Sigmoid colon (tissue), 4 donors: Measurements from ENCODE around the gene KIF20A.

ENCODE experiments used
- CTCF ChIP-seq, 4 experiments: fragments of 450-650 bp in 3 of 4; fragments of 200-600 bp in 1 of 4; IDR thresholded peaks; one replicate each; pipeline ENCODE4 v1.5.1; 2016 to 2019; ENCODE audit warnings: antibody characterized with exemption in 4 of 4, mild to moderate bottlenecking in 3 of 4, moderate library complexity in 2 of 4
- EP300 ChIP-seq, 4 donors: sonication (generic); formaldehyde crosslinking; IDR thresholded peaks; one replicate each; pipeline ENCODE4 v1.6.1; 2017; ENCODE audit warnings: antibody characterized with exemption in 4 of 4
- POLR2A ChIP-seq, 2 donors: fragments of 450-650 bp; IDR thresholded peaks; one replicate each; pipeline ENCODE4 v1.6.1; 2016; ENCODE audit warnings: antibody characterized with exemption in 2 of 2, mild to moderate bottlenecking in 2 of 2, moderate library complexity in 2 of 2
- POLR2AphosphoS5 ChIP-seq, 4 donors: sonication (generic); formaldehyde crosslinking; IDR thresholded peaks; one replicate each; pipeline ENCODE4 v1.6.1; 2017; ENCODE audit warnings: antibody characterized with exemption in 4 of 4

- TF ChIP-seq POLR2AphosphoS5 (IDR thresholded peaks at IDR 0.05) (no peak), CTCF (IDR thresholded peaks at IDR 0.05) (no peak), EP300 (IDR thresholded peaks at IDR 0.05) (no peak), POLR2A (IDR thresholded peaks at IDR 0.05) (peak in 1 of 2 donors; percentile 44)
Observed at GRCh38 chr5:138177941-138178515, 884 bp upstream of the KIF20A start.
